ENCODE data around the gene GAPDHS.

- TF ChIP-seq POLR2A (IDR thresholded peaks at IDR 0.05; ENCODE audit: low read depth) = no peak
- TF ChIP-seq, protein P1, sequence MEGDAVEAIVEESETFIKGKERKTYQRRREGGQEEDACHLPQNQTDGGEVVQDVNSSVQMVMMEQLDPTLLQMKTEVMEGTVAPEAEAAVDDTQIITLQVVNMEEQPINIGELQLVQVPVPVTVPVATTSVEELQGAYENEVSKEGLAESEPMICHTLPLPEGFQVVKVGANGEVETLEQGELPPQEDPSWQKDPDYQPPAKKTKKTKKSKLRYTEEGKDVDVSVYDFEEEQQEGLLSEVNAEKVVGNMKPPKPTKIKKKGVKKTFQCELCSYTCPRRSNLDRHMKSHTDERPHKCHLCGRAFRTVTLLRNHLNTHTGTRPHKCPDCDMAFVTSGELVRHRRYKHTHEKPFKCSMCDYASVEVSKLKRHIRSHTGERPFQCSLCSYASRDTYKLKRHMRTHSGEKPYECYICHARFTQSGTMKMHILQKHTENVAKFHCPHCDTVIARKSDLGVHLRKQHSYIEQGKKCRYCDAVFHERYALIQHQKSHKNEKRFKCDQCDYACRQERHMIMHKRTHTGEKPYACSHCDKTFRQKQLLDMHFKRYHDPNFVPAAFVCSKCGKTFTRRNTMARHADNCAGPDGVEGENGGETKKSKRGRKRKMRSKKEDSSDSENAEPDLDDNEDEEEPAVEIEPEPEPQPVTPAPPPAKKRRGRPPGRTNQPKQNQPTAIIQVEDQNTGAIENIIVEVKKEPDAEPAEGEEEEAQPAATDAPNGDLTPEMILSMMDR (IDR thresholded peaks at IDR 0.05) = no peak
- TF ChIP-seq POLR2AphosphoS5 (IDR thresholded peaks at IDR 0.05) = no peak
- TF ChIP-seq EP300 (IDR thresholded peaks at IDR 0.05) = no peak
These were observed 6.6 kb downstream of the GAPDHS start for GRCh38 chr19:35539850-35540249.

Data from esophagus muscularis mucosa (tissue), 4 donors.